Stimulated activated CD4-positive, alpha-beta T cell treated with anti-CD3 and anti-CD28 coated beads, Interleukin-4, amount 100 ng/mL, for 1 hour (primary cell): ENCODE data around the gene IGF2BP3.
"Not testable (repeated sequence)": the region's sequence is repeated elsewhere in the genome, so short reads cannot be mapped to it uniquely, and the experiment has no call there.

ENCODE experiments used
- DNase-seq: peaks from one replicate; pipeline ENCODE4 v3.0.0-alpha.2; 2020

IGF2BP3 gene

GRCh38 chr7:23336799-23337283 is 133.4 kb downstream of the IGF2BP3 start:
- no peak for DNase-seq

GRCh38 chr7:23336086-23336485 is 134.2 kb downstream of the IGF2BP3 start:
- DNase-seq, result no peak

GRCh38 chr7:23335621-23336020 is 134.7 kb downstream of the IGF2BP3 start:
- DNase-seq, result no peak

GRCh38 chr7:23335136-23335535 is 135.2 kb downstream of the IGF2BP3 start:
- no peak for DNase-seq

GRCh38 chr7:23334482-23335056 is 135.7 kb downstream of the IGF2BP3 start:
- DNase-seq, result no peak

- DNase-seq, result no peak
These were observed 136.5 kb downstream of the IGF2BP3 start for GRCh38 chr7:23333671-23334246.

GRCh38 chr7:23332910-23333612 is 137.2 kb downstream of the IGF2BP3 start:
- DNase-seq, result no peak

GRCh38 chr7:23332193-23332592 is 138.1 kb downstream of the IGF2BP3 start:
- no peak for DNase-seq

- DNase-seq, result no peak
These were observed 139.2 kb downstream of the IGF2BP3 start for GRCh38 chr7:23331132-23331531.

- no peak for DNase-seq
These were observed 154.9 kb downstream of the IGF2BP3 start for GRCh38 chr7:23315366-23315765.

- DNase-seq, result not testable (repeated sequence)
These were observed 158.2 kb downstream of the IGF2BP3 start for GRCh38 chr7:23312141-23312540.

- no peak for DNase-seq
These were observed 161.5 kb downstream of the IGF2BP3 start for GRCh38 chr7:23308754-23309153.

GRCh38 chr7:23306936-23307521 is 163.3 kb downstream of the IGF2BP3 start:
- DNase-seq, result no peak

GRCh38 chr7:23299770-23300300 is 170.5 kb downstream of the IGF2BP3 start:
- DNase-seq, result no peak

GRCh38 chr7:23298885-23299769 is 171.2 kb downstream of the IGF2BP3 start, which contains the start of gene MALSU1:
MALSU1 (plus strand) TSS chr7:23299339; CDS start chr7:23299353, 14 bp downstream.
- DNase-seq, result peak; percentile 98

- no peak for DNase-seq
These were observed 172.0 kb downstream of the IGF2BP3 start for GRCh38 chr7:23298141-23298881.

- DNase-seq, result no peak
These were observed 174.9 kb downstream of the IGF2BP3 start for GRCh38 chr7:23295401-23295697.

- no peak for DNase-seq
These were observed 175.5 kb downstream of the IGF2BP3 start for GRCh38 chr7:23294549-23295400.

GRCh38 chr7:23293500-23294073 is 176.7 kb downstream of the IGF2BP3 start:
- DNase-seq, result no peak

- DNase-seq, result no peak
These were observed 177.7 kb downstream of the IGF2BP3 start for GRCh38 chr7:23292623-23293022.
